Measurements from ENCODE around the gene OIP5.

DNA sequence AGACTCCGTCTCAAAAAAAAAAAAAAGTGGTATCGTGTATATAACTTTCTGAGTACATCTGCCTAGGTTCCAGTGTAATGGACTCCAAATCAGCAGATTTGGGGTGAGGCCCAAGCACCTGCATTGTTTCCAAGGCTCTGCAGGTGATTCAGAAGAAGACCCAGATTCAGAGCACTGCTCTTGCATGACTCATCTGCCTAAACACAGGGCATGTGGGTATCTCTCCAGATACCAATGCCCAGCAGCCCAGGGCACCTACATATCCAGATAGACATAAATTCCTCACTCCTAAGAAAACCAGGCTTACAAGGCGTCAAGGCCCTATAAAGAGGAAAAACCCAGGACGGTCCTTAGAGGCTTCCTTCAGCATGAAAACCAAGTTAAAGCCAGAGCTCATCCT lies 45.6 kb upstream of the OIP5 start:
- TF ChIP-seq, protein P1, sequence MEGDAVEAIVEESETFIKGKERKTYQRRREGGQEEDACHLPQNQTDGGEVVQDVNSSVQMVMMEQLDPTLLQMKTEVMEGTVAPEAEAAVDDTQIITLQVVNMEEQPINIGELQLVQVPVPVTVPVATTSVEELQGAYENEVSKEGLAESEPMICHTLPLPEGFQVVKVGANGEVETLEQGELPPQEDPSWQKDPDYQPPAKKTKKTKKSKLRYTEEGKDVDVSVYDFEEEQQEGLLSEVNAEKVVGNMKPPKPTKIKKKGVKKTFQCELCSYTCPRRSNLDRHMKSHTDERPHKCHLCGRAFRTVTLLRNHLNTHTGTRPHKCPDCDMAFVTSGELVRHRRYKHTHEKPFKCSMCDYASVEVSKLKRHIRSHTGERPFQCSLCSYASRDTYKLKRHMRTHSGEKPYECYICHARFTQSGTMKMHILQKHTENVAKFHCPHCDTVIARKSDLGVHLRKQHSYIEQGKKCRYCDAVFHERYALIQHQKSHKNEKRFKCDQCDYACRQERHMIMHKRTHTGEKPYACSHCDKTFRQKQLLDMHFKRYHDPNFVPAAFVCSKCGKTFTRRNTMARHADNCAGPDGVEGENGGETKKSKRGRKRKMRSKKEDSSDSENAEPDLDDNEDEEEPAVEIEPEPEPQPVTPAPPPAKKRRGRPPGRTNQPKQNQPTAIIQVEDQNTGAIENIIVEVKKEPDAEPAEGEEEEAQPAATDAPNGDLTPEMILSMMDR (IDR thresholded peaks at IDR 0.05): no peak
- TF ChIP-seq POLR2A (IDR thresholded peaks at IDR 0.05): no peak
